ENCODE data around the gene CLSTN3.

- TF ChIP-seq CTCF (IDR thresholded peaks at IDR 0.05) (no peak), POLR2A (IDR thresholded peaks at IDR 0.05) (peak; percentile 8), EP300 (IDR thresholded peaks at IDR 0.05) (no peak)
Observed at GRCh38 chr12:7093892-7094291, 36.3 kb upstream of the CLSTN3 start.

All from ovary (tissue), 3 donors.